ENCODE results near the gene GGA1. TPM values are rescaled to one million over a fixed set of nuclear protein-coding genes. Genes with fewer than 3 reads are reported as not detected.

The GGA1 gene
- total RNA-seq, 6 donors from 2014 or later, result 52.4 to 226 (median 68.3) TPM

GRCh38 chr22:37565830-37566229 lies 42.8 kb upstream of the GGA1 start:
- H3K4me1 ChIP-seq, result peaks cover 83 to 96% (median 87%) of the 10 kb centered on the region in 4 donors
- 39 to 49% methylated on average over 15 to 16 of the region's 17 CpGs for WGBS, 2 donors

DNA sequence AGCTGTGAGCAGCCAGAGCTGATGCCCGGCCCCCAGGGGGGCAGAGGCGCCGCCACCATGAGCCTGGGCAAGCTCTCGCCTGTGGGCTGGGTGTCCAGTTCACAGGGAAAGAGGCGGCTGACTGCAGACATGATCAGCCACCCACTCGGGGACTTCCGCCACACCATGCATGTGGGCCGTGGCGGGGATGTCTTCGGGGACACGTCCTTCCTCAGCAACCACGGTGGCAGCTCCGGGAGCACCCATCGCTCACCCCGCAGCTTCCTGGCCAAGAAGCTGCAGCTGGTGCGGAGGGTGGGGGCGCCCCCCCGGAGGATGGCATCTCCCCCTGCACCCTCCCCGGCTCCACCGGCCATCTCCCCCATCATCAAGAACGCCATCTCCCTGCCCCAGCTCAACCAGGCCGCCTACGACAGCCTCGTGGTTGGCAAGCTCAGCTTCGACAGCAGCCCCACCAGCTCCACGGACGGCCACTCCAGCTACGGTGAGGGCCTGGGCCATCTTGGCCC lies 42.3 kb upstream of the GGA1 start:
- peak overlapping the region; percentile 67 to 99 (median 82) for H3K27ac ChIP-seq
- WGBS, 2 donors, result 49% methylated on average over 24 of the region's 28 CpGs; no CpG with 5 or more reads in 1 of the 2 donors
- no peak for TF ChIP-seq POLR2A (IDR thresholded peaks at IDR 0.05)
- TF ChIP-seq CTCF (IDR thresholded peaks at IDR 0.05), result peak in 1 of 6 experiments; percentile 8
- H3K4me1 ChIP-seq, result peaks cover 78 to 91% (median 82%) of the 10 kb centered on the region in 4 donors
- H3K36me3 ChIP-seq, result peaks cover 5 to 36% (median 17%) of the 10 kb centered on the region in 4 donors
- no peak for ATAC-seq (ENCODE audit: low FRiP score in 2 of 2)
- peak overlapping the region in 1 of 4 donors; percentile 9 for H3K4me3 ChIP-seq
- DNase-seq, result peak; percentile 49 to 82
- H3K27me3 ChIP-seq, result peaks cover 0 to 6% (median 0%) of the 10 kb centered on the region in 4 donors
- H3K9me3 ChIP-seq, result no peaks in the 10 kb centered on the region

More at GRCh38 chr22:37565830-37566229, 42.8 kb upstream of the GGA1 start:
- no peaks in the 10 kb centered on the region for H3K9me3 ChIP-seq
- peaks cover 0 to 11% (median 0%) of the 10 kb centered on the region in 4 donors for H3K27me3 ChIP-seq
- H3K4me3 ChIP-seq, result peak overlapping the region in 1 of 4 donors; percentile 9
- TF ChIP-seq CTCF (IDR thresholded peaks at IDR 0.05), result no peak
- TF ChIP-seq POLR2AphosphoS5 (IDR thresholded peaks at IDR 0.05), result no peak
- TF ChIP-seq EP300 (IDR thresholded peaks at IDR 0.05), result no peak
- DNase-seq, result no peak
- no peak for ATAC-seq (ENCODE audit: low FRiP score in 2 of 2)
- peak overlapping the region; percentile 67 to 99 (median 82) for H3K27ac ChIP-seq
- peaks cover 5 to 36% (median 17%) of the 10 kb centered on the region in 4 donors for H3K36me3 ChIP-seq

DNA sequence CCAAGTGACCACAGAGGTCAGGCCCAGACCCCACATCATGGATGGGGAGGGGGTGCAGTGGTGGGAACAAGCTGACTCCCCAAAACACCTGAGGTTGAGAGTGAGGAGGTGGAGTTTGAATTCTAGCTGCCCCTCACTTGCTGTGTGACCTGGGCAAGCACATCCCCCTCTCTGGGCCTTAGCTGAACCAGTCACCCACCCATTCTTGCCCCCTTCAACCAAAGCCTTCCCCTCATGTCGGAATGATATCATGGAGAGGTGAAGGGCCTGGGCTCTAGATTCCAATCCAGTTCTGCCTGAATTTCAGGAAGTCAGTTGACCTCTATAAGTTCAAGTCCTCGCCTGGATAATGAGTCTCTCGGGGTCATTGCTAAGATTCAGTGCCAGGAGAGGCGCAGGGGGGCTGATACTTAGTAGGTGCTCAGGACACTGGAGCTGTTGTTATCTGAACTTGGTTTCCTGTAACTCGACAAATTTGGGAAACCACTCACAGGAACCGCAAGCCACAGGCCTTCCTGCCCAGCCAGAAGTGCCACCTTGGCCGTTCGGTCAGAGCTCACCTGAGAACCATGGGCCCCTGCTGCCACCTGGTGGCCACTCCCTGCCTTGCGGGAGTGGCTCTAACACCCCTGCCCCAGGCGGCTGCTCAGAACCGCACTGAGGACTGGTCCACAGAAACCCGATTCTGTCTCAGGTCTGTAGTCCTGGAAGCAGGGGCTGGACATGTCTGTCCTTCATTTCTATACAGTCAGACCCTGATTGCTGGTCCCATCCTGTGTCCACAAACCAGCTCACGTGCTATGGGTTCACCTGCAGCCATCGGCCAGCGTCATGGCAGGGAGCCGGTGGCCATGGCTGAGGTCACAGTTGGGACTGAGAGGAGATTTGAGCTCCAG lies 41.5 kb upstream of the GGA1 start:
- TF ChIP-seq POLR2A (IDR thresholded peaks at IDR 0.05), result peak in 1 of 4 donors; percentile 41
- TF ChIP-seq POLR2AphosphoS5 (IDR thresholded peaks at IDR 0.05), result peak; percentile 71 to 72
- TF ChIP-seq EP300 (IDR thresholded peaks at IDR 0.05), result peak in 3 of 4 donors; percentile 64 to 91 (median 74)
- TF ChIP-seq CTCF (IDR thresholded peaks at IDR 0.05), result peak; percentile 96 to 99 (median 98)
- H3K4me3 ChIP-seq, result peak overlapping the region in 1 of 4 donors; percentile 9
- 28 to 37% methylated on average over 10 to 16 of the region's 16 CpGs for WGBS, 2 donors
- H3K4me1 ChIP-seq, result peaks cover 70 to 83% (median 76%) of the 10 kb centered on the region in 4 donors
- H3K36me3 ChIP-seq, result peaks cover 5 to 36% (median 17%) of the 10 kb centered on the region in 4 donors
- H3K27me3 ChIP-seq, result no peaks in the 10 kb centered on the region
- H3K27ac ChIP-seq, result peak overlapping the region; percentile 67 to 99 (median 82)
- H3K9me3 ChIP-seq, result no peaks in the 10 kb centered on the region
- DNase-seq (peak; percentile 94 to 95), ATAC-seq (ENCODE audit: low FRiP score in 2 of 2) (peak; percentile 73 to 89)

DNA sequence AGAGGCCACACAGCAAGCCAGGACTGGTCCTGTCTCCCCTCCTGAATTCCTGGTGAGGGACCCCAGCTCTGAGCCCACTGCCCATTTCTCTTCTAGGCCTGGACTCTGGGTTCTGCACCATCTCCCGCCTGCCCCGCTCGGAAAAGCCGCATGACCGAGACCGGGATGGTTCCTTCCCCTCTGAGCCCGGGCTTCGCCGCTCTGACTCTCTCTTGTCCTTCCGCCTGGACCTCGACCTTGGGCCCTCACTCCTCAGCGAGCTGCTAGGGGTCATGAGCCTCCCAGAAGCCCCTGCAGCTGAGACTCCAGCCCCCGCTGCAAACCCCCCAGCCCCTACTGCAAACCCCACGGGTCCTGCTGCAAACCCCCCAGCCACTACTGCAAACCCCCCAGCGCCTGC lies 40.6 kb upstream of the GGA1 start:
- Histone ChIP-seq H3K27me3 (no peaks in the 10 kb centered on the region), H3K4me1 (peaks cover 61 to 75% (median 68%) of the 10 kb centered on the region in 4 donors), H3K27ac (peak overlapping the region in 2 of 4 donors; percentile 81 to 83), H3K4me3 (no peak overlapping the region), H3K9me3 (no peaks in the 10 kb centered on the region), H3K36me3 (peaks cover 5 to 36% (median 17%) of the 10 kb centered on the region in 4 donors)
- DNase-seq (no peak), ATAC-seq (ENCODE audit: low FRiP score in 2 of 2) (no peak)
- 90 to 92% methylated on average over 8 to 15 of the region's 15 CpGs for WGBS, 2 donors
- TF ChIP-seq EP300 (IDR thresholded peaks at IDR 0.05) (no peak), CTCF (IDR thresholded peaks at IDR 0.05) (no peak), POLR2A (IDR thresholded peaks at IDR 0.05) (no peak), POLR2AphosphoS5 (IDR thresholded peaks at IDR 0.05) (no peak)

All from upper lobe of left lung (tissue), 6 donors.